ENCODE measurements around the gene HUS1B.
"Not testable (repeated sequence)": the region's sequence is repeated elsewhere in the genome, so short reads cannot be mapped to it uniquely, and the experiment has no call there.

The HUS1B gene

DNA sequence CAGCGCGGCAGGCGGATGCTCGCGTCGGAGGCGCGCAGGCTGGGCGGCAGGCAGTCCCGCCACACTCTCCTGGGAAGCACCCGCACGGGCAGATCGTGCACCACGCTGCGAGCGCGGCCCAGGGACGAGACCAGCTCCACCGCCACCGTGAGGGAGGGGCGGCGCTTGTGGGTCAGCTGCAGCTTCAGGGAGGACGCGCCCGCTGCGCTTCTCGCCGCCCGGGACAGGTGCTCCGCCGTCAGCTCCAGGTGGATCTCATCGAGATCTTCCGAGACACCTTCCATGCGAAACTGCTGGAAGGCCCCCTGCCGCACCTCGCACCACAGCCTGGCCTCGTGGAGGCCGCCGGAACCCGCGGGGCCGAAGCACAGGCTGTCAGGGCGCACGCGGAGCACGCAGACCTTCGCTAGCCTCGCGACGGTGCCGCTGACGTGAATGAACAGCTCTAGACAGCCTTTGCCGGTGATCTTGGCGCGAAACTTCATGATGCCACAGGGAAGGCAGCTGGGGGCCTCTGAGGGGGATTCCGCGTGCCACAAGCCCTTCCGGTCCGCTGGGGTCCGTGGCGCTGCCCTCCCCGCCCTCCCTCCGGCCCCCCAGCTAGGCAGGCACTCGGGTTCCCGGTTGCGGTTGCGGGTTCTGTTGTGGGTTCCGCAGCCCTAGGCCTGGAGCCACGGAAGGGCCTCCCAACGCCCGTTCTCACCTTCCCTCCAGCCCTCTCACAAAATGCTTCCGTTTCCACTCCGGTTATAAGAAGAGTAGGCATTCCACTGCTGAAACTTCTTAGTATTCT, at the start of gene HUS1B:
HUS1B (minus strand) TSS at position 641 of the 793 bp plus-strand sequence; CDS start at position 485, 156 bp downstream.
- FAIRE-seq, result no peak

DNA sequence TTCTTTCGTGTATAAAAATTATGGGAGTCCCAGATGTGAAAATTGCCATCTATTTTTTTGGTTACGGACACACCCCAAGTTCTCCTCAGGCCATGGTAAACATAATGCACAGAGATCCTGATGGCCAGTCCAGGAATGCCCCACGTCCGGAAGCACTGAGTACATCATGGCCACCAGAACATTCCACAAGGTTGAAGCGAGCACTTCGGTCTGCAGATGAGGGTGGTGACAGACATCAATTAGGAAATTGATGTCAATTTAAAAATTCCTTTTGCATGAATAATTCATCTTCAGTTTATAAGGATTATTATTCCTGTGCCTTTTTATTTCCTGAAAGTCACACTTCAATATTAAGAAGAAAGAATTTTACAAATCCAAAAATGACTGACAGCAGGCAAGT, 49.2 kb upstream of the HUS1B start:
- no peak for FAIRE-seq

DNA sequence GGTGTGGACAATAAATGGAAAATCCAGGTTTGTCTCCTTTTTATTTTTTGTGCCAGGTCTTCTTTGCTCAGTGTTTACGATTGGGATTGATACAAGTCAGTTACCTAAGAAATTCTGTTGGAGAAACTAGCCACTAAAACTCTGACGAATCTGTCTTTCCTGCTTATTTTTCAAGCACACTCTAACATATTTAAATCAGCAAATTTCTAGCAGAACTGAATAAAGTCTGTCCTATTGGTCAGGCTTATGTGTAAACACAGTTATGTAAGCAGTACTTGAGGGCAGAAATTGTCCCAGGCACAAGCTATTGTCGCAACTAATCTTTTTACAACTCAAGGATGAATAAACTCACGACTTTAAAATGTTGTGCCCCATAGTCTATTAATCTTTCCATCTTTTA, 48.1 kb upstream of the HUS1B start:
- no peak for FAIRE-seq

DNA sequence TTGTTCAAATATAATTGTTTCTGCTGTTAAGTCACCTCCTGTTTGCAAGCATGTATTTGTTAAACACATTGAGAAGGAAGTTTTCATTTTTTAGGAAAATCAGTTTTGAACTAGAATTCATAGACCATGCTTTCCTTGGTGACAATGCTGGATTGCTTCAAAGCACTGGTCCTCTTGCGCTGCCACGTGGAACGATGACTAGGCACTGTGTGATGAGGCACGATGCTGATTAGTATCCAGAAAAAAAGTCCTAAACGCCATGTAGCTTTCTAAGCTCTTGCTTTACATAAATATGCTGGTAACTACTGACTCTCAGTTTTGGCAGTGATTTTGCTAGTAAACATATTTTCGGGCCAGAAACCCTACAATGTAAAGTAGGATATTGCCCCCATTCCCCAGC, 47.1 kb upstream of the HUS1B start:
- no peak for FAIRE-seq

DNA sequence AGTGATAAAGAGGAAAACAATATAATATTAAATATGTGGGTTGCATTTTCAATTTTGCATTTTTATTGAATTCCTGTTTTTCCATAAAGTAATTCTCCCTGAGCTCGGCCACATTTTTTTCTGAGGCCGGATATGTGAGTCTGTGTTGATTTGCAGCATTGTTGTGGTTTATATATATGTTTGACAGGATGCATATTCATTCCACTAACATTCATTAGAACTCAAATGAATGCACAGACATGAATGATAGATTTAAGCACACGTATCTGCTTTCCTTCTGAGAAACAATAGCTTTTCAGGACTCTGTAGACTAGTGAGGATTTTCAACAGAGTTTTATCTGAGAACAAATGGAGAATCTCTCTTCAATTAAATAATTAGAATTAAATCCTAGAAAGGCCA, 46.7 kb upstream of the HUS1B start:
- no peak for FAIRE-seq

DNA sequence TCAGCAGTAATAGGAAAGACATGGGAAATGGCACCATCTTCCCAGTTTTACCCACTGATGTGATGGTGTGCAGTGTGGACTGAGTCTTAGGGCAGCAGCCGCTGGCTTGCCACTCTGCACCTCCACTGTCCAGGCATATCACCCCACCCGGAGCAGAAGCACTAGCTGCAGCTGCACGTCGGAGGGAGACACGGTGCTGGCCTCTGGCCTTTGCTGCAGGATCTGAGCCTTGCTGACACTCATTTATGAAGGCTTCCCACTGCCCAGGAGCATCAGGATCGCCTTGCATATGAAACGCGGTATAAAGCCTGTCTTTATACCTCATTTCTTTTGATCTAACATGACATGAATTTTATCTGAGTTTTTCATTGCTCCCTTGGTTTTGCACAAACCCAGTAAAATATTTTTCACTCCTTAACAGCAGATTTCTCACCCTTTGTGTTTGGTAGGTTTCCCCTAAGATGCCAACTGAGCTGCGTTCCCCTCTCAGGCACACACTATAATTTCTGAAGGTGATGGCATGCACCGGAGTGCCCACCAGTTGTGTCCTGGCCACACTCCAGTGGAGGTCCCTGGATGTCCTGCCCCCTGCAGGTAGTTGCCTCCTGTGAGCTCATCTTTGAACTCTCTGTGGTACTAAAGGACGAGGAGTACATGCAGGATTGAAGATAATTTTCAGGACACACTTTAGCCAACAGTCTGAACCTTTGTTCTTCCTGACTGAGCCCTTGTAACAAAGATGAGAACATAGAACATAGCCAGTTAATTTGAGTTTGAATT, 45.0 kb upstream of the HUS1B start:
- no peak for FAIRE-seq

DNA sequence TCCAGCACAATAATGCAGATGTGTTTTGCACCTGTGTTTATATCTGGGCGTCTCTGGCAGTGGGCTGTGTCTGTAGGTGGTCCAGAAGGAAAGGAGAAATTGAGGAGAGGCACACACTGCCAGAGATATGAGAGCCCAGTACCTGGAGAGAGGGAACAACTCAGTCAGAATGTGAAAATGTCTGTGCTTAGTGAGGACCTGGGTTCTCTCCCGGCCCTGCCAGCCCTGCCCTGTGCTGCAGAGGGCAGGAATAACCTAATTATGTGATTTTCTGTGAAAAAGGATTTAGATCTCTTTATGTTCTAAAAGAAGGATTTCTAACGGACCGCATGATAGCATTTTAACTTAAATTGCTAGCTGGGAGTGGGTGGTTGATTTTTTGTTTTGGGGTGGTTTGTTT, 44.3 kb upstream of the HUS1B start:
- FAIRE-seq, result no peak

DNA sequence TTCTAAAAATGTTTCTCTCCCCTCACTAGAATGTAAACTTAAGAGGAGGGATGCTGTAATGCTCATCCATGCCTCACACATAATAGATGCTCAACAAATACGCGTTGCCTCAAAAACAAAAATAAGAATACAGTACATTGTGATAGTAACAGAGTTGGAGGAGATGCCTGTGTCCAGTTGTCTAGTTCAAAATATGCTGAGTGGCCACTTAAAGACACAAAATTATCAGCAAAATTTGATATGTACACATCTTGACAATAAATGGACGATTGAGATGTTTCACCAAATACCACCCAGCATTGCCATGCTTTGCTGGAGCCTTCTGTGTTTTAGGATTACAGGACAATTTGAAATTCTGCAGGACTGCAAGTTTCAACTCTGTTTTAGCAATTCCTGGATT, 43.6 kb upstream of the HUS1B start:
- no peak for FAIRE-seq

DNA sequence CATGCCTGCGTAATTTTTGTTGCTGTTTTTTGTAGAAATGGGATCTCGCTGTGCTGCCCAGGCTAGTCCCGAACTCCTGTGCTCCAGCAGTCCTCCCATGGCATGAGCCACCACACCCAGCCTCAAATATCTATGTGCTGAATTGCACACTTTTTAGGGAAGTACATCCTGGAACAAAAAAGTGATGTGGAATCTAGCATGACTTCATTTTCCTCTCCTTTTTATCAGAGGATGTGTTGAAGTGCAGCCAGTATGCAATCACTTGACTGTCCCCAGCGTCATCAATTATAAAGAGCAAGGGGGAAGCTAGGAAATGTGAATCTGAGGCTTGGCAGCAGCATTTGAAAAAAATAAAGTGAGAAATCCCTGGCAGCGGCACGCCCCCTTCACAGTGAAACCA, 42.4 kb upstream of the HUS1B start:
- no peak for FAIRE-seq

DNA sequence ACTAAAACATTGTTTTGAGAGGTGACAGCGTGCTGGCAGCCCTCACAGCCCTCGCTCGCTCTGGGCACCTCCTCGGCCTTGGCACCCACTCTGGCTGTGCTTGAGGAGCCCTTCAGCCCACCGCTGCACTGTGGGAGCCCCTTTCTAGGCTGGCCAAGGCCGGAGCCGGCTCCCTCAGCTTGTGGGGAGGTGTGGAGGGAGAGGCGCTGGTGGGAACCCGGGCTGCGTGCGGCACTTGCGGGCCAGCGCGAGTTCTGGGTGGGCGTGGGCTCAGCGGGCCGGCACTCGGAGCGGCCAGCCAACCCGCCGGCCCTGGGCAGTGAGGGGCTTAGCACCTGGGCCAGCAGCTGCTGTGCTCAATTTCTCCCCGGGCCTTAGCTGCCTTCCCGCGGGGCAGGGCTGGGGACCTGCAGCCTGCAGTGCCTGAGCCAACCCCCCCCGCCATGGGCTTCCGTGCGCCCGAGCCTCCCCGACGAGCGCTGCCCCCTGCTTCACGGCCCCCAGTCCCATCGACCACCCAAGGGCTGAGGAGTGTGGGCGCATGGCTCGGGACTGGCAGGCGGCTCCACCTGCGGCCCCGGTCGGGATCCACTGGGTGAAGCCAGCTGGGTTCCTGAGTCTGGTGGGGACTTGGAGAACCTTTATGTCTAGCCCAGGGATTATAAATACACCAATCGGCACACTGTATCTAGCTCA, 37.7 kb upstream of the HUS1B start:
- FAIRE-seq, result not testable (repeated sequence)

DNA sequence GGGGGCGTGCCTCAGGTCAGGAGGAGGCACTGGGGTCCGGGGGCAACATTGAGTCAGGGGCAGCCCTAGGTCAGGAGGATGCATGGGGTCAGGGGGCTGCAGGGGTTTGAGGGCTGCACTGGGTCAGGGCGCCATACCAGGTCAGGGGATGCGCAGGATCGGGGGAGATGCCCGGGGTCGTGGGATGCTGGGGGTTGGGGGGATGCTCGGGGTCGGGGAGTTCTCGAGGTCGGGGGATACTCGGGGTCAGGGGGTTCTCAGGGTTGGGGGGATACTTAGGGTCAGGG, 36.8 kb upstream of the HUS1B start:
- no peak for FAIRE-seq

DNA sequence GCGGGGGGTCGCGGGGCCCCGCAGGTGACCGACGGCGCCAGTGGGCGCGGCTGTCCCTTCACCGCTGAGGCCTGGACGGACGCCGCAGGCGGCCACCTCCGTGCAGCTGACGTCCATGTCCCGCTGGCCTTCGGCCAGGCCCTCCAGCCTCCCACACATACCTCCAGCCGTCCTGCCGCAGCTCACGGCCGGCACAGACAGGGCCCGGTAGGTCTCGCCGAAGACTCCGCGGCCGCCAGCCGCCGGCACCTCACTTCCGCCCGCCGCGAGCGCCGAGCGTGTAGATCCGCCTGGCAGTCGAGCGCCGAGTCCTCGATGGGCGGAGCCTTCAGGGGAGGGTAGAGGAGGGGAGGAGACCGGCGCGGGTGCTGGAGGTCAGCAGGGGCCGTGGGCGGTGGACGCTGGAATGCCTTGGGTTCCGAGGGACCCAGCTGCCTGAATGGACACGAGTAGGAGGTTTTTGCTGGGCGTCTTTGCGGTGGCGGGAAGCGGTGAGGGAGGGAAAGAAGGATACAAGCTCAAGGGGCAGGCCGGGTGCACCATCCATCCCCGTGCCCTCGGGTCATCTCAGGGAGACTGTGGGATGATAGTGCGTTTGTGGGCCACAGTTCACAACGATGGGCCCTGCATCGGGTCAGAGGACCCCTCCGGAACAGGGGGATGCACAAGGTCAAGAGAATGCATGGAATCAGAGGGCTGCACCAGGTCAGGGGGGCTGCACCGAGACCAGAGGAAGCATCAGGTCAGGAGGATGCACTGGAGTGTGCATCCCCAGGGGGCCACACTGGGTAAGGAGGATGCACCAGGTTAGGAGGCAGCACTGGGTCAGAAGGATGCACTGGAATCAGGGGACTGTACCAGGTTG, 36.2 kb upstream of the HUS1B start, which contains the start of gene EXOC2:
EXOC2 (minus strand) TSS at position 282 of the 865 bp plus-strand sequence. CDS start 55,321 bp downstream, outside the sequence.
- no peak for FAIRE-seq

DNA sequence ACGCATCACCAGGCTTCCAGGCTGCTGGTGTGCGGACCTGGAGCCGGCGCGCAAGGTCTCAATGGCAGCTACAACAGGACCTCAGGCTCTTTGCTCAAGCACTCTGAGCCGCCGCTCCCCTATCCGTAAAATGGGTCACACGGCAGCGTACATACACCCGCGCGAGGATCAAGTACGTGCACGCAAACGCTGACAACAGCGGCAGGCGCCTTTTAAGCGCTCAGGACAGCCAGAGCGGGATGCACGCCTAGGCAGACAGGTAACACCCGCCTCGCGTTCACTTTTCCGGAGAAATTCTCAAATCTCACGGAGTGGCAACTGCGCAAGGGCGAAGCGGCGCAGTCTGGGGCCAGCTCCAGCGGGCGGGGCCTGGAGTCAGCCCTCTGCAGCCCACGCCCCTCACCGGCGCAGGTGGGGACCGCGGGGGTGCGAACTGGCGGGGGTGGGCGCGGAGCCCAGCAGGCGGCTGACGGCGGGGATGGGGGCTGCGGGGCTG, 35.5 kb upstream of the HUS1B start:
- FAIRE-seq, result no peak

DNA sequence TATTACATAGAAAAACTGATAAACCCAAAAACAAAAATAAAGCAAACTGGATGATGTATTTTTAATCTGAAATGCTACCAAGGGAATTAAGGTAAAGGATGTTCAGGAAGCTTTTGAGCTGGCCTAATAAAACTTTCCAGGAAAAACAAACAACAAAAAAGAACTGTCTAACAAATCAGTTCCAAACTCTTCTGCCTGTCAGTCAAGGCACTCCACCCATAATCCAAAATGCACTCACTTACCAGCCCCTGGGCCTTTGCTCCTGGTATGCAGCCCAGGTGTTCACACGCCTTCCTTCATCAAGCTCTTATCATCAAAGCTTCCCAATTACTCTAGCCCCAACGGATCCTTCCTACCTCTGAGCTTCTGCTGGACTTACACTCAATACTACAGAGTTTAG, 32.3 kb upstream of the HUS1B start:
- no peak for FAIRE-seq

DNA sequence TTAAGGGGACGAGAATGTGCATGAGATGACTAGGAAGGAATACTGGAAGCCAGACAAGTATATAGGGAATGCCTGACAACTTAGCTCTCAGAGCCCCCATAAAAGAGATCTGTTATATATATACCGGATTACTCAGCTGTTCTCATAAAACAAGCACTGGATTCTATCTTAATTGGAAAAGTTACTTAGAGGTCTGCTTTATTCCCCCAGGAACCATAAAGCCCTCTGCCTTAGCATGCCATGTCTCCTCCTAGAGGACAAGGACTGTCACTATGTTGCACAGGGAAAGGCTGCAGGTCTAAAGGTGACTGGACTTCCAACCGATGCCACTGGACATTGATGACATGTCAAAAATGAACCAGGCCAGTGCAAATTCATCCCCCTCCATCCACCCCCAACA, 29.6 kb upstream of the HUS1B start:
- no peak for FAIRE-seq

DNA sequence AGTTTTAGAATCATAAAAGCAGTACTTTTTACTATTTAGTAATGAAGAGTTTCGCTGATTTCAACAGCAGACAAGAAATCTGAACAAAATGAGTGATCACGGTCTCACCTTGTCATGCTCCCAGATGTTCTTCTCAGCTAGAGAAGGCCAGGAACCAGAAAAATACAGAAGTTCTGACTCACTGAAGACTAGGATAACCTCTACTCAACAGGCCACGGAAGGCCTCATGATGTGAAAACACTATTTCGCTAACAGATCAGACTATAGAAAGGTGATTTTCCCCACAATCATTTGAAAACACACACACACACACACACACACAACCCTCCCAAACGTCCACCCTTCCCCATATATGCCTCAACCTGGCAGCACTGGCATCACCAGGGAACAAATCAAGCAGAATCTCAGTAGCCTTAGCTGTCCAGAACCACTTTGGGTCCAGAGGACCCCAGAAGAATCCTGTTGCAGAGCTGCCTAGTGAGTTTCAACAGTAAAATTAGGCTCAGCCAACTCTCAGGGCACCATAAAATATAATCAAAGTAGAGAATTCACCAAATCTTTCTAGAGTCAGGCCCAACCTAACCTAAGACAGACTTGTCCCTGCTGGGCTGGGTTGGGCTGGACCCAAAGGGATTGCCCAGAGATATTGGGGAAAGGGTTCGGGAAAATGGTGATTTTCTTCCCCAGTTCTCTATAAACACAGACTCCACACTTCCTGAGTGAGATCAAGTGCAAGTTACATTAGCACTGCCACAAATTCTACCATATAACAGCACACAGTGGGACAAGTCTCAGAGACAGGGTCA, 28.1 kb upstream of the HUS1B start:
- FAIRE-seq, result no peak

DNA sequence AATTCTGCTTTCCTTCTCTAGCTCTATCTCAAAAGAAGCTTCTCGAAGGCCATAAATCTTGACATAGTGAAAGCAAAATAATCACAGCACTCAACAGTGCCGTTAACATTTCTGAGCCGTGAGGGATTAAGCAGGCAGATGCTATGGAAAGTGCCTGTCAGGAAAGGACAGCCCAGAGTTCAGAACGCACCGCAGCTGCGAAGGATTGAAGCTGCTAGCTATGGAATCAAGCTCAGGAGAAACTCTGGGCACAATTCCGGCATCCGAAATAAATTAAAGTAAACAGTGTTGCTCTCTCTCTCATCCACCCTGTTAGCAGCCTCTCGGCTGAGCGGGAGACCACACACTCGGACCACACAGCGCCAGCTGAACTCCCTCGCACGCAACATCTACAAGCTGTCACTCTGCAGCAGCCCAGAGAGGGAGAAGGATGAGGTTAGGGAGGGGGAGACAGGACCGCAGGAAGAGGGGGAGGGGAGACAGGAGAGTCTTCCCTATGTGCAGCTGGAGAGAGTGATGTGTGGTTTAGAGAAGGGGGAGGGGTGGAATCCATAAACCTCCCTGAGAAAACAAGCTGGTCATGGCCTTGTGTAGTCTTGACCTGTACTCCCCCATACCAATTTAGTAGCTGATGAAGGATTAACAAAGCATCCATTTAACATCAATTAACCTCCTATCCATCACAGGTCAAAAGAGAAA, 27.0 kb upstream of the HUS1B start:
- no peak for FAIRE-seq

DNA sequence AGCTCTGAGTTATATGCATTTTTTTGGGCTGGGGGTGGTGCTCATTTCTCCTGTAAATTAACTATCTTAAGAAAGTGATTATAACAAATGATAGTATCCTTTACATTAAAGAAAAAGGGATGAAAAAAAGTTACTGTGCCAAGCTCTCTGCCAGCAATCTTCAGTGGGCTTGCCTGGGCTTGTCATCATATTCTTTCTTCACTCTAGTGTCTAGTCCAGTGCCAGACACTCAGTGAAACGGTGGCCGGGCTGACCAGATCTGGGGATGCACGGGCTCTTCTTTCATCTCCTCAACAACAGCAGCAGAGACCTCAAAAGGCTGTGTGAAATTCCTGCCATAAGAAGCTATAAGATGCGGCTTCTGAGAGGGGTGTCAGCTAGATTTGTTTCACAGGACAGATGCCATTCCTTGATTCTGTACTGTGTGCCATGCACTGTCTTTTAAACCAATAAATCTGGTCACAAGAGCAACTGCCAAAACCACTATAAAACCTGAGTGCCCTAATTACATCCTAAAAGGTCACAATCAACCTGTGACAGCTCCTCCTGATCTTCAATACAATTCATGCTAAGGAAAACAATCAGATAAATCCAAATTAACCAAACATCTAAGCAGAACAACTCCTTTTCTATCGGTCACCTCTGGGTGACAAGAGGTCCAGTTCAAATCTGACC, 23.9 kb upstream of the HUS1B start:
- no peak for FAIRE-seq

DNA sequence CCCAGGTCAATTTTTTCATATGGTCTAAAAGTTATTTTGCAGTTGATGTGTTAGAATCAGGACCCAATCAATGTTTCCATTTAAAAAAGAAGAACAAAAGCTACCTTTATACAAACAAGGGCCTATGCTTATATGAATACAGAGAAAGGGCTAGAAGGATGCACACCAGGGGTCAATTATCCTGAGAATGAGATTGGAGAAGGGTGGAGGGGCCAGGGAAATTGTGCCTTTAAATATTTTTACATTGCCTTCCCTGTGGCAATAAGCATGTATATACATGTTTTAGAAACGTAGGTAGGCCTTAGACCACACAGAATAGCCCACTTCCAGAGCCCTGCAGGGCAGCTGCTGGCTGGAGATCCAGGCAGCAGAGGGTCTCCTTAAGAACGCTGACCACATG, 23.4 kb upstream of the HUS1B start:
- no peak for FAIRE-seq

DNA sequence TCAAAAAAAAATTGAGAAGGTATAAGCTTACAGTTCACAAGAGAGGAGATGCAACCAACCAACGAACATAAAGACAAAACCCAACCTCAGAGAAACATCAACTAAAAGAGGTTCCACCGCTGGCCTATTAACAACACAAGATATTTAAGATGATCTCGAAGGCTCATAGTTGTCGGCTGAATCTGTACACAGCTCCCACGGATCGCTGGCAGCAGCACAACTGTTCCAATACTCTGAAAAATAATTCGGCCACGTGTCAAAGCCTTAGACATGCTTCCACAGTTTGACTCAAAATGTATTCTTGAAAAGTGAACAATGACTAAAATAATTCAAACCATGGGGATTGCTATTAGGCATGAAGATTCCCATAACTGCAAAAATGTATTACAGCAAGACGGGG, 22.4 kb upstream of the HUS1B start:
- FAIRE-seq, result no peak
